Activated CD8-positive, alpha-beta memory T cell treated with anti-CD3 and anti-CD28 coated beads, Interleukin-2, amount 50 U/mL, for 4 hours (primary cell): Measurements from ENCODE around the gene MFGE8.

Experiments
- DNase-seq: peaks from one replicate; pipeline ENCODE4 v3.0.0-alpha.2; 2020

Gene MFGE8

DNA sequence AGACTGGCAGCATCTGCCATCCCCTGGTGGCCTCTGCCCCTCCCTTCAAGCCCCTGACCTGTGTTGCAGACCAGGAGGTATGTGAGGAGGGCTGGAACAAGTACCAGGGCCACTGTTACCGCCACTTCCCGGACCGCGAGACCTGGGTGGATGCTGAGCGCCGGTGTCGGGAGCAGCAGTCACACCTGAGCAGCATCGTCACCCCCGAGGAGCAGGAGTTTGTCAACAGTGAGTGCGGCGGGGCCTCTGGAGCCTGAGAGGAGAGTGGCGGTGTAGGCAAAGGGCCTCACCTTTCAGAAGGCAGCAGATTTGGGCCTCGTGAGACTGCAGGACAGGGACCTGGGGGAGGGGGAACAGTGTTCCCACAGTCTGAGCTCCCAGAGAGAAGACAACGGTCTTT, 41.9 kb downstream of the MFGE8 start:
- no peak for DNase-seq

DNA sequence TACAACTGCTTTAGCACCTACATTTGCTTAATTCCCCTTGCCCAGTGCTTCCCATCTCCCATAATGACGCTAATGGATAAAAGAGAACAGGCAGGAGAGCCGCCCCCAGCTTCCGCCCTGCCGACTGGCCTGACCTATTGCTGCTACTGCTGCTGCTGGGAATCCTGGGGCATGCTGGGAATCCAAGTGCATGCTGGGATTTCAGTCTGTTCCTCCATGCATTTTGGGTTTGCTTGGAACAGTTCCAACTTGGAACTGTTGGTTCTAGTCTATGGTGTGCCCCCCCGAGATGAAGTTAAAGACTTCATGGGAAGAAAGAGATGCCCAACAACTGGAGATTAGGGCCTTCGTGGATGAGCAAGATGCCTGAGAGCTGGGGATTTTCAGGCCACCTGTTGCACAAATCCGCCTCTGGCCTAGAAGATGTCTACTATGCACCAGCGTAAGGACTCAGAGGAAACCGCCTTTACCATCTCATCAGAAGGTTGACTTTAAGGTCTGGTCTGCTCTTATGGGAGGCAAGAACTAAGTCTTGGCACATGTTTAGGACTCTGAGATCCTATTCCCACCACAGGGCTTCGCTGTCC, 46.8 kb downstream of the MFGE8 start:
- DNase-seq: no peak

DNA sequence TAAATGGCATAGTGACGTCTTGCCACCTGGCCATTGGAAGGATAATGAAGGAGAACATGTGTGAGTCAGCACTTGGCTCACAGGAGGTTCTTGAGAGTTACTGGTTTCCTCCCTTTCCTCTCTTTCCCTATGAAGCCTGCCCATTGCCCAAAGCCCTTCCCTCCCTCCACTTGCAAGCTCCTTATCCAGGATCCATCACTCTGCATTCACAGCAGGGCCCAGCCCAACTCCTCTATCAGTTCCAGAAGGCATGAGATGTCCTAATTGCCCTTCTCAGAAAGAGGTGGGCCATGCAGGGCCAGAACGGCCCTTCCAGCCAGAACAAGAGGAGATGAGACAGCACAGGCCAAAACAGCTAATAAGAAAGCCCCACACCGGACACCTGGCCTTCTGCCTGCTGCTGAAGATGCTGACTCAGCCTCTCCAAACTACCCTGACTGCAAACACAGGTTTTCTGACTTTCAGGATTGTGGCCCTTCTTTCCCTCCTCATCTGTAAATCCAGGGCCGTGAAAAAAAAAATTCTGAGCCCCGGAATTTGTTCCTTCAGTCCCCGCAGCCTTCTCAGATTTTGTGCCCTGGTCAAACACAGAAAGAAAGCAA, 47.6 kb downstream of the MFGE8 start:
- no peak for DNase-seq

DNA sequence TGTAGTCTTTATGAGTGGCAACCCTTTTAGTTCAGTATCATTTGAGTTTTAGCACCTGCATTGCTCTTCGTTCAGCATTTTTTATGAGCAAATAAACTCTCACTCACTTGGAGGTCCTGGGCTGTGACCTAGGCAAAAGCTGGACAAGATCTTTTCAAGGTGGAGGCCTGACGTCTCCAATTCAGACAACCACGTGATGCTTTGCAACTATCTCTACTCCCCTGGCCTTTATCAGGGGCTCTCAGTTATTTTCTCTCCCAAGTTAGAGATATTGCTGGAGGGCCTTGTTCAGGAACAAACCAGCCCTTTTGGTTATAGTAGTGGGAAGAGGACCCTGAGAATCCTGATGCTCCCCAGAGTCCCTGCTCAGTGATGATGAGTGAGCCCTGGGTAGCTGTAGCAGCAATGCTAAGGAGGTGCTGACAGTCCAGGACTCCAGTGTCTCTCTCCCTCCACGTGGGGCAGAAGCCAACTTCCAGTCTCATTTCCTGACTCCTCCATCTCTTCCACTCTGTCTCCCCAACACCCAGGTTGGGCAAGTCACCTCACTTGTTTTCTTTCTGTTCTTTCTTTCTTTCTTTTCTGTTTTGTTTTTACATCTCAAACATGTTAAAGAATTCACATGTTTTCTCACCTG, 48.2 kb downstream of the MFGE8 start:
- no peak for DNase-seq

DNA sequence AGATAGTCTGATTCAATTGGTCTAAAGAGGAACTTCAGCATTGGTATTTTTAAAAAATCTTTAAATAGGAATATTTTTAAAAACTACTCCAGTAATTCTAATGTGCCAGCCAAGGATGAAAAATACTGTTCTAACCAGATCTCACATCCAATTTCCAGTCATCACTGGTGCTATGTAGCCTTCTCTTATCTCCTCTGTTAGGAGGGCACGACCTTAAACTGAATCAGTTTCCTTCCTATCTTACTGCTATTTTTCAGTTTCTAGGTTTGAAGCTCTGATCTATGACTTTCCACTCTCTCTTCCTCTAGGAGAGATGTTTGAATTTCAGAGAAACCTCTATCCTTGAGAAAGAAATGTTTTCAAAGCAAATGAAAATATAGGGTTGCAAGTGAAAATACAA, 49.8 kb downstream of the MFGE8 start:
- no peak for DNase-seq

DNA sequence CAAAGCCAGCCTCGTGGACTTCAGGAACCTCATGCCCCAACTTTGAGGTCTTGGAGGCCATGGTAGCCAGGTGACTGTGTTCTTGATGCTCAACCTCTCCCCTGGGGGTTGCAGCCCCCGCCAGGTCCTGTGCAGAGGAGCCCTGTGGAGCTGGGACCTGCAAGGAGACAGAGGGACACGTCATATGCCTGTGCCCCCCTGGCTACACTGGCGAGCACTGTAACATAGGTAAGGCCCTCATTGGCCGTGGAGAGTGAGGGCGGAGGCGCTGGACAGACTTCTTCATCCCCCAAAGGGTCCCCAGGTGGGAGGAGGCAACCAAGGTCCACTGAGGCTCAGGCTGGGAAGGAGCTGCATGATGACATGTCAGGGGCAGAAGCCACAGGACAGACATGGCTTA, 53.0 kb downstream of the MFGE8 start:
- DNase-seq: no peak

DNA sequence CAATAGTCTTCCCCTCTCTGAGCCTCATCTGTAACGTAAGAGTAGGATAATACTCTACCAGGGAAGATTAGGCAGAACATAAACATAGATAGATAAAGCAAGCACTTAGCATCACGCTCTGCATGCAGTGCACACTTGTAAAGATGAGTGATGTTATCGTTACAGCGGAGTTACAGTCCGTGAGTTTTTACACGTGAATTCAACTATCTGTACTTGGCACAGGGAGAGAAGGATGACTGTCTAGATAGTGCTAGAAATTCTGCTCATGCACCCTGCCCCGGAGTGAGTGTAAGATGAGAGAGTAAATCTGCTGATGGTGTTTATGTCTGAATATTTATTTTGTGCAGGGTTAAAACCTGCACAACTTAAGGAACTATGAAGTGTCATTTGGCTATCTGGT, 53.6 kb downstream of the MFGE8 start:
- DNase-seq: no peak

DNA sequence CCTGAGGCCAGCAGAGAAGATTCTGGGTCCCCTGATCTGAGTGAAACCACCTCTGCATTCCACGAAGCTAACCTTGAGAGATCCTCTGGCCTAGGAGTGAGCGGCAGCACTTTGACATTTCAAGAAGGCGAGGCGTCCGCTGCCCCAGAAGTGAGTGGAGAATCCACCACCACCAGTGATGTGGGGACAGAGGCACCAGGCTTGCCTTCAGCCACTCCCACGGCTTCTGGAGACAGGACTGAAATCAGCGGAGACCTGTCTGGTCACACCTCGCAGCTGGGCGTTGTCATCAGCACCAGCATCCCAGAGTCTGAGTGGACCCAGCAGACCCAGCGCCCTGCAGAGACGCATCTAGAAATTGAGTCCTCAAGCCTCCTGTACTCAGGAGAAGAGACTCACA, 54.2 kb downstream of the MFGE8 start:
- DNase-seq: no peak

DNA sequence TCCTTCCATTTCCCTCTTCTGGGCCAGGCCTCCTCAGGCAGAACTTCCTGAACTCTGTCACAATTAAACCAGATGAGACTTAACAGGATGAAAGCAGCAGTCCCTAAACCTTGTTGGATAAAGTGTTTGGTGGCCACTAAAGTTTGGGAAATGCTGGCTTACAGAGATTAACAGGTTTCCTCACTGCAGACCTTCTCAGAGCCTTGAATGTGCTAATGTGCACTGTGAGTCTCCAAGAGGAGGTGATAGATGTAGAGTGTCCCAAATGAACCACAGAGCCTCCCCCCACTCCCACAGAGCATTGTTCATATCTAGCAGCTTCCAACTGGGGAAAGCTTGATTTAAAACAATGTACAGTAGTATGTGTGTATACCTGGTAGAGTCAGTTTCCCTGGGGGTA, 60.7 kb downstream of the MFGE8 start:
- DNase-seq: no peak

DNA sequence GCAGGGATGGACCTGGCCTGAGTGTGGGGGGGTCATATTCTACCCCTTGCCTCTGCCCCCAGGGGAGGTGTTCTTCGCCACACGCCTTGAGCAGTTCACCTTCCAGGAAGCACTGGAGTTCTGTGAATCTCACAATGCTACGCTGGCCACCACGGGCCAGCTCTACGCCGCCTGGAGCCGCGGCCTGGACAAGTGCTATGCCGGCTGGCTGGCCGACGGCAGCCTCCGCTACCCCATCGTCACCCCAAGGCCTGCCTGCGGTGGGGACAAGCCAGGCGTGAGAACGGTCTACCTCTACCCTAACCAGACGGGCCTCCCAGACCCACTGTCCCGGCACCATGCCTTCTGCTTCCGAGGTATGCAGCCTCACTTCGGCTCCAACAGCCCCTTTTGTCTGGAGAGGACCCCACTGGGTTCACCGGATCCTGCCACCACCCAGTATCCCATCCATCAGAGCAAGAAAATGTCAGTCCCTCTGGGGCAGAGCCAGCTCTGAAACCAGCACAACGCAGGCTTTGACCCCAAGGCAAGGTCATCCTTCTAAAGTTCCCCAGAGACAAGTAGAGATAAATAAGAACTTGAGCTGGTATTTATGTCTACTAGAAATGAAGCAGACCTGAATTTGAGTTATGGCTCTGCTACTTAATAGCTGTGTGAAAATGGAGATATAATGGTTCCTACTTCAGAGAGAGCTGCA, 63.7 kb downstream of the MFGE8 start:
- no peak for DNase-seq
